ENCODE data around the gene GSTA1. TPM values are rescaled to one million over a fixed set of nuclear protein-coding genes. Genes with fewer than 3 reads are reported as not detected.
"Not testable (repeated sequence)": the region's sequence is repeated elsewhere in the genome, so short reads cannot be mapped to it uniquely, and the experiment has no call there.

GSTA1 gene
- total and polyA plus RNA-seq, 9 donors = 4.7 to 1,921 (median 44.5) TPM

- Histone ChIP-seq H3K27me3 (no peaks in the 10 kb centered on the region), H3K9me3 (no peaks in the 10 kb centered on the region), H3K4me1 (ENCODE audit: insufficient read depth) (no peaks in the 10 kb centered on the region), H3K36me3 (no peaks in the 10 kb centered on the region), H3K4me3 (no peak overlapping the region), H3K27ac (no peak overlapping the region)
- no peak for DNase-seq
- TF ChIP-seq, protein P1, sequence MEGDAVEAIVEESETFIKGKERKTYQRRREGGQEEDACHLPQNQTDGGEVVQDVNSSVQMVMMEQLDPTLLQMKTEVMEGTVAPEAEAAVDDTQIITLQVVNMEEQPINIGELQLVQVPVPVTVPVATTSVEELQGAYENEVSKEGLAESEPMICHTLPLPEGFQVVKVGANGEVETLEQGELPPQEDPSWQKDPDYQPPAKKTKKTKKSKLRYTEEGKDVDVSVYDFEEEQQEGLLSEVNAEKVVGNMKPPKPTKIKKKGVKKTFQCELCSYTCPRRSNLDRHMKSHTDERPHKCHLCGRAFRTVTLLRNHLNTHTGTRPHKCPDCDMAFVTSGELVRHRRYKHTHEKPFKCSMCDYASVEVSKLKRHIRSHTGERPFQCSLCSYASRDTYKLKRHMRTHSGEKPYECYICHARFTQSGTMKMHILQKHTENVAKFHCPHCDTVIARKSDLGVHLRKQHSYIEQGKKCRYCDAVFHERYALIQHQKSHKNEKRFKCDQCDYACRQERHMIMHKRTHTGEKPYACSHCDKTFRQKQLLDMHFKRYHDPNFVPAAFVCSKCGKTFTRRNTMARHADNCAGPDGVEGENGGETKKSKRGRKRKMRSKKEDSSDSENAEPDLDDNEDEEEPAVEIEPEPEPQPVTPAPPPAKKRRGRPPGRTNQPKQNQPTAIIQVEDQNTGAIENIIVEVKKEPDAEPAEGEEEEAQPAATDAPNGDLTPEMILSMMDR (IDR thresholded peaks at IDR 0.05) = no peak
- TF ChIP-seq EP300 (IDR thresholded peaks at IDR 0.05) (no peak), POLR2A (IDR thresholded peaks at IDR 0.05) (no peak)
- intact Hi-C loops (cut with DNase I) = no loop called here
- 60 to 68% (median 67%) methylated on average over 6 of the region's 6 CpGs for WGBS, 3 donors
These were observed 43.4 kb downstream of the GSTA1 start for GRCh38 chr6:52760105-52760765.

DNA sequence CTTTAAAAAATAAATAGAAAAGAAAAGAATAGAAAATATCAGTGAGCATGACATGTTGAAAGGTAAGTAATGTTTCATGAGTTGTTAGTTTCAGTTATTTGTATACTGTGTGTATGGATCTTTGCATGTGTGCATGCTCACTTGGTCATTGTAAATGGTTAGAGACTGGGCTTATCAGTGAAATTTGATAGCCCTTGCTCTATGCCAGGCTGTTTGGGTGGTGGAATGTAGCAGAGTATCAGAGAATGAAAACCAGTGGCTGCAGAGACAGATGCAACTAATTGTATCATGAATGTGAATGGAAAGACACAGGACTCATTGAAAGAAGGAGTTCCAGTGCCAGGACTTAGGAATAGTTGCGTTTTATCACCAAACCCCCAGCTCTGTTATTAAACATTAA is 44.5 kb downstream of the GSTA1 start:
- WGBS, 3 donors = 13 to 42% (median 14%) methylated on average over 1 of the region's 1 CpG
- no peak for DNase-seq

DNA sequence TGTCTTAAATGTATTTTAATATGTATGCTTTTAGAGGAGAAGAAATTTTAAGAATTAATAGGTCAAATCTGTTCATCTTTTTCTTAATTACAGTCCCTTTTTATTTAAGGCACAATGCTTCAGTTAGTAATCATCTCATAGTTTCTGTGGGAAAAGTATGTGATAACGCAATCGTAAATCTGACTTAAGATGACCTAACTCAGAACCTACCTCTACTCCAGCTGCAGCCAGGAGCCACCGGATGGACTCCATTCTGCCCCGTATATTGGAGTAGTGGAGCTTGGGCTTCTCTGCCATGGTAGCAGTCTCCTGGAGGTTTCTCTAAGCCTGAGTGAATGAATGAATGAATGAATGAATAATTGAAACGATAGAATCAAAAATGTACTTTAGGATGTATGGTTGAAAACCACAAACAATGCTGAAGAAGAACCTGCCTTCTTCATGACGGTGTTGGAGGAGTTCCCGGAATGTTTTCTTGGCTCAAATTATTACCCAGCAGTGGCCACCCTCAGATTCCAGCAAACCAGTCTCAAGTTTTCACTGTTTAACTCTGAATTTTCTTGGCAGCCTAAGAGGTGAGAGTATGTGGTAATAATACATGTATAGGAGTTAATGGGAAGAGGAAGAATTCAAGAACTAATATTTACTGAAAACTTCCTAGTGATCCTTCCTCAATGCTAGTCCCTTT is 45.8 kb downstream of the GSTA1 start:
- H3K4me1 ChIP-seq (ENCODE audit: insufficient read depth); H3K27me3 ChIP-seq; H3K36me3 ChIP-seq; H3K9me3 ChIP-seq; DNase-seq; intact Hi-C loops (cut with DNase I); H3K4me3 ChIP-seq; H3K27ac ChIP-seq: not testable (repeated sequence)
- 41 to 44% (median 42%) methylated on average over 7 of the region's 7 CpGs for WGBS, 3 donors

More for the DNA sequence above, 44.5 kb downstream of the GSTA1 start:
- H3K36me3 ChIP-seq = no peaks in the 10 kb centered on the region
- H3K27ac ChIP-seq = no peak overlapping the region
- no peaks in the 10 kb centered on the region for H3K27me3 ChIP-seq
- TF ChIP-seq EP300 (IDR thresholded peaks at IDR 0.05) = no peak
- H3K4me1 ChIP-seq (ENCODE audit: insufficient read depth) = no peaks in the 10 kb centered on the region
- no peaks in the 10 kb centered on the region for H3K9me3 ChIP-seq
- intact Hi-C loops (cut with DNase I) = no loop called here
- no peak overlapping the region for H3K4me3 ChIP-seq

DNA sequence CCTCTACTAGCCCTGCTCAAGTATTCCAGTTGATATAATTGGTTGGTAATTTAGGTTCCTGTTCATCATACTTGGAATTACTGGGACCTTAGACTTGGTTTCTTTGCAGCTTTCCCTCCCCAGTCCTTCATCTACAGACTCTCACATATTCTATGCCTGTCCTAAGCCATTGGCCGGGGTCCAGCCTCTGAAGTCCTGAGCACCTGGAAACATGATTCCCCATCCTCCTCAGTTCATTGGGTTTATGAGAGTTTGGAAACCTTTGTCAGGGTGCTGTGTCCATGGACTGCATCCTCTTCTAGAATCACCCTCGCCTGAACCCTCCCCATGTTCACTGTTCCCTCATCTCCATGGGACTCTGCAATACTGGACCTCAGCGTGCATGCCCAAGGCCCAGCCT is 49.2 kb downstream of the GSTA1 start:
- Histone ChIP-seq H3K4me1 (ENCODE audit: insufficient read depth) (no peaks in the 10 kb centered on the region), H3K27me3 (no peaks in the 10 kb centered on the region), H3K4me3 (no peak overlapping the region), H3K27ac (no peak overlapping the region), H3K36me3 (no peaks in the 10 kb centered on the region), H3K9me3 (no peaks in the 10 kb centered on the region)
- TF ChIP-seq POLR2A (IDR thresholded peaks at IDR 0.05) = no peak
- TF ChIP-seq EP300 (IDR thresholded peaks at IDR 0.05) = no peak
- intact Hi-C loops (cut with DNase I) = no loop called here
- DNase-seq = no peak
- WGBS, 3 donors = 93 to 97% (median 94%) methylated on average over 3 of the region's 3 CpGs

DNA sequence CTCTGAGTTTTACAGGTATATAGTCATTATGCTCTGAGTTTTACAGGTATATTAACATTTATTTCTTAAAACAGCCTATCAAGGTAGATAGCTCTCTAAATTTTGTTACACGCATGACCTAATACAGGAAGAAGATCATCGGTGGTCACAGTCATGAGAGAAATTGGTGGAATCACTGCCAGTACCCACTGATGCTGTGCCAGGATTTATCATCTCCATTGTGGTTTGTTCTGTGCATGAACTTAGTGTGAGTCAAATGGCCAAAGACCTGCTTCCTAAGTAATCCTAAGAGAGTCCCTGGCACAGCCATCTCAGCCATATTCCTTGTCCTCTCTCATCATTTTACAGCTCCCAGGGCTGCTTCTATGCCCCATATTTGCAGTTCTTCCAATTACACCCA is 50.5 kb downstream of the GSTA1 start:
- H3K36me3 ChIP-seq; H3K9me3 ChIP-seq; H3K4me3 ChIP-seq; intact Hi-C loops (cut with DNase I); DNase-seq; H3K27ac ChIP-seq; H3K27me3 ChIP-seq; H3K4me1 ChIP-seq (ENCODE audit: insufficient read depth): not testable (repeated sequence)
- 92 to 96% (median 94%) methylated on average over 2 of the region's 2 CpGs for WGBS, 3 donors

DNA sequence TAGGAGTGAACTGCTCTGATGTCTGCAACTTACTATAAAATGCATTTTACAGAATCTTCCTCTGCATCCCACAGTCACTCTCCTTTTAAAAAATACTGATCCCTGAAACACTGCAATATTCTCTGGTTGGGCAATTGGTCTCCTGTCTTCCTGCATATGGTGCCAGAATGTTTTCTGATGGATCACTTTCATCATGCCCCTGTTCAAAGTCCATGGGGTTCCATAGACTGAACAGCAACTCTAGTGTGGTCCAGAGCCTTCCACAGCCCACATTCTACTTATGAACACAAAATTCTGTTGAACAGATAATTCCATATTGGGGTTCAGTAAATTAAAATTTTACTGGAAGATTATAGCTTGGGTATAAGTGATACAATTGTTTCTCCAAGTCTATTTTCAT is 51.3 kb downstream of the GSTA1 start:
- no peak overlapping the region for H3K27ac ChIP-seq
- no peaks in the 10 kb centered on the region for H3K9me3 ChIP-seq
- no peaks in the 10 kb centered on the region for H3K27me3 ChIP-seq
- H3K4me3 ChIP-seq = no peak overlapping the region
- no peak for DNase-seq
- intact Hi-C loops (cut with DNase I) = no loop called here
- TF ChIP-seq POLR2A (IDR thresholded peaks at IDR 0.05) = no peak
- H3K36me3 ChIP-seq = no peaks in the 10 kb centered on the region
- no peaks in the 10 kb centered on the region for H3K4me1 ChIP-seq (ENCODE audit: insufficient read depth)

DNA sequence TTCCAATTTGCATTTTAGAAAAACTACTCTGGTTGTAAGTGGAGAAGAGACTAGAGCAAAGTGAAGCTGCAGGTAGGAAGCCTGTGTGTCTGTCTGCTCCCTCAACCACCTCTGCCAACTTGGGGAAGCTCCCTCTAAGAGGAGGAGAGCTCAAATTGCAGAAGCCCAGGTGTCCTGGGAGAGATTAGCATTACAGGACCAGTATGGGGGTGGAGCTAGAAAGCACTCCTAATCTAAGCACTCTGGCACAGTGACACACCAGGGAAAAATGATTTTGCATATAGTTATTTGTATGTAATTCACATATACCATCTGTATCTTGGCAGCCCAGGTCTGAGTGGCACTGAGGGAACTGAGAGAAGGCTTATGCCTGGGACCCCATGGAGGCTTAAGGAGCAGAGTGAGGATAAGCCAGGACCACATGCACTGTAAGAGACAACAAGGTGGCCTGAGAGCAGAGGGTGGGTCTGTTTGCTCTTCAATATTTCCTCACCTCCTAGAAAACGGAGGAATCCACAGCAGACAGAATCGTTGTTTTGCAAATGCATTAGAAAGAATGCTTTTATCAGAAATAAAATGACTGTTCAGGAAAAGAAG is 54.0 kb downstream of the GSTA1 start:
- no peak for TF ChIP-seq EP300 (IDR thresholded peaks at IDR 0.05)
- no peak for TF ChIP-seq POLR2A (IDR thresholded peaks at IDR 0.05)
- no peaks in the 10 kb centered on the region for H3K36me3 ChIP-seq
- no peak overlapping the region for H3K4me3 ChIP-seq
- H3K9me3 ChIP-seq = no peaks in the 10 kb centered on the region
- H3K27ac ChIP-seq = no peak overlapping the region
- no peaks in the 10 kb centered on the region for H3K27me3 ChIP-seq
- H3K4me1 ChIP-seq (ENCODE audit: insufficient read depth) = no peaks in the 10 kb centered on the region
- no peak for DNase-seq
- WGBS, 3 donors = 20 to 34% (median 24%) methylated on average over 2 of the region's 2 CpGs
- intact Hi-C loops (cut with DNase I) = no loop called here

DNA sequence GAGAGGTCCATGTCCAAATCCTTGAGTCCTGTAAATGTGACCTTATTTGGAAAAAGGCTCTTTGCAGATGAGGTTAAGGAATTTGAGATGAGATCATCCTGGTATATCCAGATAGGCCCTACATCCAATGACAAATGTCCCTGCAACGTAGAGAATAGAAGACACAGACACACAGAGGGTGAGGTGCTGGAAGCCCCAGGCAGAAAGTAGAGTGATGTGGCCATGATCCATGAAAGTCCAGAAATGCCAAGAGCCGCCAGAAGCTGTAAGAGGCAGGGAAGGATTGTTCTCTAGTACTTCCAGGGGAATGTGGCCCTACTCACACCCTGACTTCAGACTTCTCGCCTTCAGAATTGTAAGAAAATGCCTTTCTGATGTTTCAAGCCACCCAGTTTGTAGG is 56.3 kb downstream of the GSTA1 start:
- DNase-seq = not testable (repeated sequence)

More for the DNA sequence above, 56.3 kb downstream of the GSTA1 start:
- H3K9me3 ChIP-seq; H3K36me3 ChIP-seq; H3K27ac ChIP-seq; intact Hi-C loops (cut with DNase I); H3K4me3 ChIP-seq; H3K27me3 ChIP-seq; H3K4me1 ChIP-seq (ENCODE audit: insufficient read depth): not testable (repeated sequence)
- WGBS, 3 donors = 61 to 76% (median 76%) methylated on average over 3 of the region's 3 CpGs
